Fibroblast of pulmonary artery (primary cell): Measurements from ENCODE around the gene KIRREL3.
A peak's percentile ranks its signal among the peaks of the same experiment; 100 is the strongest.

Experiments
- DNase-seq: peaks from one replicate; pipeline ENCODE4 v3.0.0-alpha.2; 2010; ENCODE audit warnings: low read depth
- H3K4me3 ChIP-seq: replicated peaks from 2 replicates; pipeline ENCODE4 v1.5.1; 2011; ENCODE audit warnings: low read depth, mild to moderate bottlenecking, control low read depth, low read length, moderate library complexity
- TF ChIP-seq, protein P1 (sequence below): IDR thresholded peaks from 2 replicates; pipeline ENCODE4 v1.5.1; 2011; ENCODE audit warnings: mild to moderate bottlenecking, control low read depth, low read length, inconsistent platforms; ENCODE audit errors: missing control alignments

KIRREL3 gene

DNA sequence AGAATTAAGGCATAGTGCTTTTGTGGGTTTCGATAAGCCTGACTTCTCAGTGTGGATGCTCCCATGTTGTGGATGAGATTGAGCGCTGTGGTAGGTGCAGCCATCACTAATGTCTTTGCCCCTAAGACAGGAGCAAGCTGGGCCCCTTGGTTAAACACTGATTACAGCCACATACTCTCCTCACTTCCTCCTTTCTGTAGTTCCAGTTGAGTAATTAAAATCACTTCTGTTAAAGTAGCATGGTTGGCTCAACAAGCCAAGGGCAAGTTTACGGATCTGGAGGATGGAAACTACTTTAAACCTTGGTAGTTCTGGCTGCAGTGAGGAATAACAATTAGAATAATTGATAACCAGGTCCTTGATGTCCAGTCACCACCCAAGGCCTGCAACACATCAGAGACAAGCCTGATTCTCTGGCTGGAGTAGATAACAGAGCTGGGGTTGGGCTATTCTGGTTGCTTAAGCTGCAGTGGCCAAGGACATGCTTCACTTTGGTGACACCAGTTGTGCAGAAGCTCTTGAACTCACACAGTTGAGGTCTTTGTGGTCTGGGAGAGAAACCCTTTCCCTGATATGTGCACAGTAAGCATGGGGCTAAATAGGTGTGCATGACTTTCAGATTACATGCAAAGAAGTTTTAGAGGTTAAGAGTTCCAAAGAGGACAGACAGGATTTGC is 81.3 kb downstream of the KIRREL3 start:
- TF ChIP-seq, protein P1, sequence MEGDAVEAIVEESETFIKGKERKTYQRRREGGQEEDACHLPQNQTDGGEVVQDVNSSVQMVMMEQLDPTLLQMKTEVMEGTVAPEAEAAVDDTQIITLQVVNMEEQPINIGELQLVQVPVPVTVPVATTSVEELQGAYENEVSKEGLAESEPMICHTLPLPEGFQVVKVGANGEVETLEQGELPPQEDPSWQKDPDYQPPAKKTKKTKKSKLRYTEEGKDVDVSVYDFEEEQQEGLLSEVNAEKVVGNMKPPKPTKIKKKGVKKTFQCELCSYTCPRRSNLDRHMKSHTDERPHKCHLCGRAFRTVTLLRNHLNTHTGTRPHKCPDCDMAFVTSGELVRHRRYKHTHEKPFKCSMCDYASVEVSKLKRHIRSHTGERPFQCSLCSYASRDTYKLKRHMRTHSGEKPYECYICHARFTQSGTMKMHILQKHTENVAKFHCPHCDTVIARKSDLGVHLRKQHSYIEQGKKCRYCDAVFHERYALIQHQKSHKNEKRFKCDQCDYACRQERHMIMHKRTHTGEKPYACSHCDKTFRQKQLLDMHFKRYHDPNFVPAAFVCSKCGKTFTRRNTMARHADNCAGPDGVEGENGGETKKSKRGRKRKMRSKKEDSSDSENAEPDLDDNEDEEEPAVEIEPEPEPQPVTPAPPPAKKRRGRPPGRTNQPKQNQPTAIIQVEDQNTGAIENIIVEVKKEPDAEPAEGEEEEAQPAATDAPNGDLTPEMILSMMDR = no peak
- no peak for DNase-seq
- H3K4me3 ChIP-seq = no peak overlapping the region

DNA sequence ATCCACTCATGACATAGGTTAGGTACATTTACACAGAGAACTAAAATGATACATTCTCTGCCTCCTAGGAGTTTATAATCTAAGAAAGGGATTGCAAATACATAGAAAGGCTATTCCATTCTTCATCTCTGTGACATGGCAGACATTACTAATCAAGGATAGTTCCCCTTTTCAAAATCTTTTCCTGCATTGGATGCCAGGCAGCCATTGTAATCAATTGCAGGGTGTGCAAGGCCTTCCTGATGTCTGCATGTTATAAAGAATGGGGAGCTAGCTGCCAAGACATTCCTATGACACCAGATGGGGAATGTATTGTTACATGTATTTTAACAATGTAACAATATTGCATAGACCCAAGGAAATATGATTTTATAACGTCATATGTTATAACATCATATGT is 82.0 kb downstream of the KIRREL3 start:
- H3K4me3 ChIP-seq = no peak overlapping the region
- DNase-seq = peak; percentile 9
- TF ChIP-seq, protein P1 = no peak

DNA sequence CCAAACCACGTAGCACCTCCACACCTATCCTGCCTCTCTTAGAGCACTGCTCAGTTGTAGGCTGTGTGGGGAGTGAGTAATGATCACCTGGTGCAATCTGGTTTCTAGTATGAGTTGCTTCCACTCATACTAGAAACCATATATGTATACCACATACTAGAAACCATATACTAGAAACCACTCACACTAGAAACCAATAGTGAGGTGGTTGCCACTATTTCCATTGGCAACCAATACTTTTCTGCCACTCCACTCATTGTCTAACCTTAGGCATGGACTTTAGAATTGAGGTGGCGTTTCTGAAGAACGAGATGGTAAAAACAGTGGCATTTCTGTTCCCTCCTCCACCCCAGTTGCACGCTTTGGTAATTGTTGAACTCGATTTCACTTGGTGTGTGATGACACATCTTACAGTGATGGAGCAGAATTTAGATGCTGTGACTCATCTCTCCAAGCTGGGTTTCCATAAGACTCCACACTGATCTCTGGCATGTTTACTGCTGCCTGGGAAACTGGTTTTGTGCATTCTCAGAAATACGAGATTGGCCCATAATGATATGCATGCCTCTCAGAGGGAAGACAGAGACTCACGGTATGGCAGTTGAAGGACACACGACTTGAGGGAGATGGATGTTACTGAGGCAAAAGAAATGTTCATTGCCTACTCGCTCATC is 82.9 kb downstream of the KIRREL3 start:
- peak; percentile 88 for DNase-seq
- H3K4me3 ChIP-seq = no peak overlapping the region
- TF ChIP-seq, protein P1 = no peak

DNA sequence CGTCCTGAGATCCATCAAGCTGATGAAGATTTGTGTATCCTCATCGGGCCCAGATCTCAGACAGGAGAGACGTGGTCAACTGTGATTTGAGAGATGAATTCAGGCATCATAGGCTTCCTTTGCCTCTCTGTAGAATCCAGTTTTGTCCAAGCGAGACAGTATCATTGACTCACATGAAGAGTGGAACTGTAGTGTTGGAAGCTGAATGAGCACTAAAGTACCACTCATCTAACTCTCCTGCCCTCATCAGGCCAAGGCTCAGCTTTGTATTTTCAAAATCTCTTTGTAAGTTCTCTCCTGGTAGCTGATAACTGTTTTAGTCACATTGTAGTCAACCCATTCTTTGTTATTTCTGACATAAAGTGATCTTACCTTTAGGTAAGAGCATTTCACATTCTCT is 85.1 kb downstream of the KIRREL3 start:
- DNase-seq = no peak
- TF ChIP-seq, protein P1 = no peak
- no peak overlapping the region for H3K4me3 ChIP-seq

DNA sequence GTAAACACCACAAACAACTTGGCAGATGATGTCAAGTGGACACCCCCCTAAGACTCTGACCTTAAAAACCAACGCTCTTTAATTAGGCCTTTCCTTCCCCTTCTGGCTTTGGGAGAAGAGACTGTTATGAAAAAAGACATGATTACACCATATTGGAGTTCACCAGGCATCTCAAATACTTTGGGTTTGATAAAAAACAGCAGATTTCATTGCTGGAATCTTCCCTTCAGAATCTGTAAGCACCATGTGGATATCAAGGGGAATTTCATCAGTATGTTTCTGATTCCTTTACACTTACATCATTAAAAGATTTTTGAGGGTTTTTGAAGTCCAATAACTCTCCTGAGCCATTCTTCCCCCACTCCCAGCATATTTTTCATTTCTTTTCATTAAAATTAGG is 85.6 kb downstream of the KIRREL3 start:
- no peak overlapping the region for H3K4me3 ChIP-seq
- DNase-seq = peak; percentile 18
- TF ChIP-seq, protein P1 = no peak

DNA sequence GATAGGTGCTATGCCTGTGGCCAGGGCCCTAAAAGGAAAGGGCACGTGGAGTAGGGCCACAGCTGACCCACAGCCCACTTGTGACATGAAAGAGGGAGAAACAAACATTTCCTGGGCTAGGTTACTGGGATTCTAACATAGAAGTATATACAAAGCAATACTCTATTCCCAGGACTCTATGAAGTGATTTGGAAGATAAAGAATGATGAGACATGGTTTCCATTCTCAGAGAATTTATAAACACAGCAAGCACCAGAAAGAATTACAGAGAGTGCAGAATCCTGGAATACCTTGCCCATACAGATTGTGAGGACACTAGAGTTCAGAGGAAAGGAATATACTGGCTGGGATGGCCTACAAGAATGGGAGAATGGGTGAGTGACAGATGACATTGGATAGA is 86.4 kb downstream of the KIRREL3 start:
- TF ChIP-seq, protein P1 = no peak
- no peak for DNase-seq
- no peak overlapping the region for H3K4me3 ChIP-seq

DNA sequence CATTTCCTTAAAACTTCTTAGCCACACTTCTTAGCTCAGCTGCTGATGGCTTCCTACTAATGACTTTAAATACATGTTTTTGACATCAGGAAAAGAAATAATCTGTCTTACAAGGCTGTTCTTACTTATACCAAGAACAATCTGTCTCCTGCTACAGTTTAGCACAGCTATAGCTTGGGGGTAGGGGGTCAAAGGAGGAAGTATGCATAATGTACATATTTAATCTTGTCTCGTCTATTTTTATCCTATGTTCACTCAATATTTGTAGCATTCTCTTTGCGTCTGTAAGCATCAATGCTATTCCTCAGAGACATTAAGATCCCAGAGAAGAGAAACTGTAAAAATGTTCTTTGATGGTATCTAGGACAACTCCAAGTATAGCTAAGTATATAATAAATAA is 96.0 kb downstream of the KIRREL3 start:
- no peak for DNase-seq
- TF ChIP-seq, protein P1 = no peak
- H3K4me3 ChIP-seq = no peak overlapping the region
